WTC11 (cell line): ENCODE data around the gene HPN. TPM values are rescaled to one million over a fixed set of nuclear protein-coding genes. Genes with fewer than 3 reads are reported as not detected.
A peak's percentile ranks its signal among the peaks of the same experiment; 100 is the strongest.

Experiments
- ATAC-seq: fragments of 200-7000 bp; cut with Tn5 transposase; 2 replicates; pipeline ENCODE4 v1.10.0; 2021; ENCODE audit warnings: mild to moderate bottlenecking, moderate library complexity
- CTCF ChIA-PET: fragments of 300-600 bp; sonication (Branson Sonifier 250); formaldehyde crosslinking; loops from one replicate; lab custom pipeline; 2021; ENCODE audit warnings: antibody characterized with exemption; lab: Charles Lee
- POLR2A ChIA-PET: fragments of 350-600 bp; sonication (Branson Sonifier 250); formaldehyde crosslinking; loops from one replicate; lab custom pipeline; 2021; ENCODE audit warnings: antibody characterized with exemption; lab: Charles Lee
- DNase-seq: peaks from one replicate; pipeline ENCODE4 v3.0.0; 2021; ENCODE audit warnings: low spot score
- H3K27ac Mint-ChIP-seq: 2 replicates; pipeline ENCODE4 v1.8.0; 2021; ENCODE audit warnings: mixed read lengths
- H3K27me3 Mint-ChIP-seq: 2 replicates; pipeline ENCODE4 v1.8.0; 2021; ENCODE audit warnings: low read depth, mild to moderate bottlenecking, moderate library complexity, mixed read lengths
- H3K36me3 Mint-ChIP-seq: 2 replicates; pipeline ENCODE4 v1.8.0; 2021; ENCODE audit warnings: mixed read lengths
- H3K4me1 Mint-ChIP-seq: 2 replicates; pipeline ENCODE4 v1.8.0; 2022; ENCODE audit warnings: mixed read lengths
- H3K4me3 Mint-ChIP-seq: 2 replicates; pipeline ENCODE4 v1.8.0; 2021; ENCODE audit warnings: mild to moderate bottlenecking, moderate library complexity, mixed read lengths
- H3K9me3 Mint-ChIP-seq: 2 replicates; pipeline ENCODE4 v1.8.0; 2021; ENCODE audit warnings: mixed read lengths
- ATF1 ChIP-seq: sonication (generic); formaldehyde crosslinking; IDR thresholded peaks from 2 replicates; pipeline ENCODE4 v1.8.1; 2023; ENCODE audit warnings: mild to moderate bottlenecking, moderate library complexity, missing genetic modification reagents
- ELF4 ChIP-seq: sonication (generic); formaldehyde crosslinking; IDR thresholded peaks from 2 replicates; pipeline ENCODE4 v1.8.1; 2022; ENCODE audit warnings: low read depth, mild to moderate bottlenecking, moderate library complexity, missing genetic modification reagents
- ESRRA ChIP-seq: sonication (generic); formaldehyde crosslinking; IDR thresholded peaks from 2 replicates; pipeline ENCODE4 v1.8.1; 2022; ENCODE audit warnings: mild to moderate bottlenecking, missing genetic modification reagents, borderline replicate concordance
- FOXJ3 ChIP-seq: sonication (generic); formaldehyde crosslinking; IDR thresholded peaks from 2 replicates; pipeline ENCODE4 v1.9.0; 2021; ENCODE audit warnings: missing genetic modification reagents, mild to moderate bottlenecking, borderline replicate concordance
- GRHL2 ChIP-seq: fragments of 250-450 bp; sonication (Bioruptor Pico); IDR thresholded peaks from 2 replicates; pipeline ENCODE4 v1.8.0; 2022; ENCODE audit warnings: mild to moderate bottlenecking, moderate library complexity; ENCODE audit not compliant: insufficient replicate concordance, severe bottlenecking
- GTF2I ChIP-seq: fragments of 250-450 bp; sonication (Bioruptor Pico); conservative IDR thresholded peaks from 2 replicates; pipeline ENCODE4 v1.4.0; 2021; ENCODE audit warnings: mild to moderate bottlenecking
- PRRX2 ChIP-seq: fragments of 250-450 bp; sonication (Bioruptor Pico); IDR thresholded peaks from 2 replicates; pipeline ENCODE4 v1.8.0; 2021; ENCODE audit warnings: mild to moderate bottlenecking
- ZNF121 ChIP-seq: sonication (generic); formaldehyde crosslinking; IDR thresholded peaks from 2 replicates; pipeline ENCODE4 v1.8.0; 2023; ENCODE audit warnings: missing genetic modification reagents
- total RNA-seq: library from RNA; stranded (reverse); gene quantifications from 3 replicates; pipeline ENCODE4 v1.2.3, GENCODE V29; 2021
- TF ChIP-seq, protein P1 (sequence below): sonication (generic); formaldehyde crosslinking; IDR thresholded peaks from 2 replicates; pipeline ENCODE4 v1.8.0; 2023; ENCODE audit warnings: mild to moderate bottlenecking, missing genetic modification reagents
- TF ChIP-seq, protein P2 (sequence below): sonication (generic); formaldehyde crosslinking; IDR thresholded peaks from 2 replicates; pipeline ENCODE4 v1.8.0; 2022; ENCODE audit warnings: mild to moderate bottlenecking, missing genetic modification reagents
- TF ChIP-seq, protein P3 (sequence below): fragments of 250-450 bp; sonication (Bioruptor Pico); IDR thresholded peaks from 2 replicates; pipeline ENCODE4 v1.8.0; 2021; ENCODE audit warnings: mild to moderate bottlenecking
- TF ChIP-seq, protein P4 (sequence below): sonication (generic); formaldehyde crosslinking; IDR thresholded peaks from 2 replicates; pipeline ENCODE4 v1.8.0; 2022; ENCODE audit warnings: mild to moderate bottlenecking, missing genetic modification reagents
- TF ChIP-seq, protein P5 (sequence below): sonication (generic); formaldehyde crosslinking; IDR thresholded peaks from 2 replicates; pipeline ENCODE4 v1.8.0; 2023; ENCODE audit warnings: missing genetic modification reagents

Gene HPN
- total RNA-seq, 1 experiment from 2014 or later, result 20.8 TPM

DNA sequence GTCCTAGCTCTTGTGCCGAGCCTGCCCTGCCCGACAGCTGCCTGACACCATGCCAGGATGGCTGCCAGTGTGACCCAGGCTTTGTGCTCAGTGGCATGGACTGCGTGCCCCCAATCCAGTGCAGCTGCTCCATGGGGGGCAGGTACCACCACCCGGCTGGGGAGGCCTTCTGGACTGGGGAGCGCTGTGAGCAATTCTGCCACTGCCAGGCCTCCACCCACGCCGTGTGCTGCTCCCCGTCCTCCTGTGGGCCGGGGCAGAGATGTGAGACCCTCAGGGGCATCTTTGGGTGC, 64.7 kb downstream of the HPN start (continued):
- TF ChIP-seq, protein P1, sequence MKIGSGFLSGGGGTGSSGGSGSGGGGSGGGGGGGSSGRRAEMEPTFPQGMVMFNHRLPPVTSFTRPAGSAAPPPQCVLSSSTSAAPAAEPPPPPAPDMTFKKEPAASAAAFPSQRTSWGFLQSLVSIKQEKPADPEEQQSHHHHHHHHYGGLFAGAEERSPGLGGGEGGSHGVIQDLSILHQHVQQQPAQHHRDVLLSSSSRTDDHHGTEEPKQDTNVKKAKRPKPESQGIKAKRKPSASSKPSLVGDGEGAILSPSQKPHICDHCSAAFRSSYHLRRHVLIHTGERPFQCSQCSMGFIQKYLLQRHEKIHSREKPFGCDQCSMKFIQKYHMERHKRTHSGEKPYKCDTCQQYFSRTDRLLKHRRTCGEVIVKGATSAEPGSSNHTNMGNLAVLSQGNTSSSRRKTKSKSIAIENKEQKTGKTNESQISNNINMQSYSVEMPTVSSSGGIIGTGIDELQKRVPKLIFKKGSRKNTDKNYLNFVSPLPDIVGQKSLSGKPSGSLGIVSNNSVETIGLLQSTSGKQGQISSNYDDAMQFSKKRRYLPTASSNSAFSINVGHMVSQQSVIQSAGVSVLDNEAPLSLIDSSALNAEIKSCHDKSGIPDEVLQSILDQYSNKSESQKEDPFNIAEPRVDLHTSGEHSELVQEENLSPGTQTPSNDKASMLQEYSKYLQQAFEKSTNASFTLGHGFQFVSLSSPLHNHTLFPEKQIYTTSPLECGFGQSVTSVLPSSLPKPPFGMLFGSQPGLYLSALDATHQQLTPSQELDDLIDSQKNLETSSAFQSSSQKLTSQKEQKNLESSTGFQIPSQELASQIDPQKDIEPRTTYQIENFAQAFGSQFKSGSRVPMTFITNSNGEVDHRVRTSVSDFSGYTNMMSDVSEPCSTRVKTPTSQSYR, result no peak
- TF ChIP-seq, protein P2, sequence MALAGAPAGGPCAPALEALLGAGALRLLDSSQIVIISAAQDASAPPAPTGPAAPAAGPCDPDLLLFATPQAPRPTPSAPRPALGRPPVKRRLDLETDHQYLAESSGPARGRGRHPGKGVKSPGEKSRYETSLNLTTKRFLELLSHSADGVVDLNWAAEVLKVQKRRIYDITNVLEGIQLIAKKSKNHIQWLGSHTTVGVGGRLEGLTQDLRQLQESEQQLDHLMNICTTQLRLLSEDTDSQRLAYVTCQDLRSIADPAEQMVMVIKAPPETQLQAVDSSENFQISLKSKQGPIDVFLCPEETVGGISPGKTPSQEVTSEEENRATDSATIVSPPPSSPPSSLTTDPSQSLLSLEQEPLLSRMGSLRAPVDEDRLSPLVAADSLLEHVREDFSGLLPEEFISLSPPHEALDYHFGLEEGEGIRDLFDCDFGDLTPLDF, result no peak
- no peak for TF ChIP-seq ZNF121 (CRISPR knock-in tag)

DNA sequence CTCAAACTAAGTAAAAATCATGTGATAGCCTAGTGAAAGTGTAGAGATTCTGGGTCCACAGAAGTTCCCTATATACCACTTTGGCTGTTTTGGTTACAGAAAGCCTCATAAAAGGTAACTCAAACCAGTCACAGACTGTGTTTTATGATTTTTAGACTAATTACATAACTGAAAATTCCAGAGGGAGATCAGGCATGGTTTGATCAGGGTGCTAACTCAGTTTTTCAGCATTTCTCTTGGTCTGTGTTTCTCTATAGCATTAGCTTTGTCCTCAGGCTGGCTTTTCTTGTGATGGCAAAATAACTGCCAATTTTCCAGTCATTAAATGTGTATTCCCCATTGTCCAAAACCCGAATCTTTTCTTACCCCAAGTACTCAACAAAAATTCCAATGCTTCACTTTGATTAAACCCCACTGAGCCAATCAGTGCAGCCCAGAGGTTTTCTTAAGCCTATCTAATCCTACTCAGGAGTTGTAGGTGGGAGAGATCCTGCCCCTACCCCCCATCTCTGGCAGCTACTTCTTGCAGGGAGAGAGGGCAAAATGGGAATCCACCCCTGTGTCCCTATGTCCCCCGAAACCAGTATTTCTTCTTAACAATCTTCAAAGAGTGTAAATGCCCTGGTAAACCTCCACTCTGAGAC, 65.5 kb downstream of the HPN start:
- H3K27me3 Mint-ChIP-seq, result no peaks in the 10 kb centered on the region
- H3K9me3 Mint-ChIP-seq, result peaks cover 8% of the 10 kb centered on the region; the same call in 1 of the 2 replicates
- H3K27ac Mint-ChIP-seq, result no peak overlapping the region
- ChIA-PET POLR2A (no interaction called here), CTCF (interaction anchor here (0.7 to 1.1 kb wide), 2 partner anchors 8 to 28 kb away, joined by 3 read pairs; partner anchors contain the start of gene LGI4)
- no peak overlapping the region for H3K4me3 Mint-ChIP-seq
- H3K36me3 Mint-ChIP-seq, result 0 out of 2 replicates have a peak, but pooled peaks cover 3% of the 10 kb centered on the region
- ATAC-seq (no peak), DNase-seq (no peak)
- H3K4me1 Mint-ChIP-seq, result peaks cover 11% of the 10 kb centered on the region
- TF ChIP-seq, protein P3, sequence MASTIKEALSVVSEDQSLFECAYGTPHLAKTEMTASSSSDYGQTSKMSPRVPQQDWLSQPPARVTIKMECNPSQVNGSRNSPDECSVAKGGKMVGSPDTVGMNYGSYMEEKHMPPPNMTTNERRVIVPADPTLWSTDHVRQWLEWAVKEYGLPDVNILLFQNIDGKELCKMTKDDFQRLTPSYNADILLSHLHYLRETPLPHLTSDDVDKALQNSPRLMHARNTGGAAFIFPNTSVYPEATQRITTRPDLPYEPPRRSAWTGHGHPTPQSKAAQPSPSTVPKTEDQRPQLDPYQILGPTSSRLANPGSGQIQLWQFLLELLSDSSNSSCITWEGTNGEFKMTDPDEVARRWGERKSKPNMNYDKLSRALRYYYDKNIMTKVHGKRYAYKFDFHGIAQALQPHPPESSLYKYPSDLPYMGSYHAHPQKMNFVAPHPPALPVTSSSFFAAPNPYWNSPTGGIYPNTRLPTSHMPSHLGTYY (CRISPR knock-in tag), result no peak
- TF ChIP-seq GTF2I, result peak; percentile 82
- no peak for TF ChIP-seq FOXJ3
- TF ChIP-seq GRHL2 (CRISPR knock-in tag), result no peak
- TF ChIP-seq, protein P4, sequence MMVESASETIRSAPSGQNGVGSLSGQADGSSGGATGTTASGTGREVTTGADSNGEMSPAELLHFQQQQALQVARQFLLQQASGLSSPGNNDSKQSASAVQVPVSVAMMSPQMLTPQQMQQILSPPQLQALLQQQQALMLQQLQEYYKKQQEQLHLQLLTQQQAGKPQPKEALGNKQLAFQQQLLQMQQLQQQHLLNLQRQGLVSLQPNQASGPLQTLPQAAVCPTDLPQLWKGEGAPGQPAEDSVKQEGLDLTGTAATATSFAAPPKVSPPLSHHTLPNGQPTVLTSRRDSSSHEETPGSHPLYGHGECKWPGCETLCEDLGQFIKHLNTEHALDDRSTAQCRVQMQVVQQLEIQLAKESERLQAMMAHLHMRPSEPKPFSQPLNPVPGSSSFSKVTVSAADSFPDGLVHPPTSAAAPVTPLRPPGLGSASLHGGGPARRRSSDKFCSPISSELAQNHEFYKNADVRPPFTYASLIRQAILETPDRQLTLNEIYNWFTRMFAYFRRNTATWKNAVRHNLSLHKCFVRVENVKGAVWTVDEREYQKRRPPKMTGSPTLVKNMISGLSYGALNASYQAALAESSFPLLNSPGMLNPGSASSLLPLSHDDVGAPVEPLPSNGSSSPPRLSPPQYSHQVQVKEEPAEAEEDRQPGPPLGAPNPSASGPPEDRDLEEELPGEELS (CRISPR knock-in tag), result no peak
- no peak for TF ChIP-seq ELF4 (CRISPR knock-in tag)

DNA sequence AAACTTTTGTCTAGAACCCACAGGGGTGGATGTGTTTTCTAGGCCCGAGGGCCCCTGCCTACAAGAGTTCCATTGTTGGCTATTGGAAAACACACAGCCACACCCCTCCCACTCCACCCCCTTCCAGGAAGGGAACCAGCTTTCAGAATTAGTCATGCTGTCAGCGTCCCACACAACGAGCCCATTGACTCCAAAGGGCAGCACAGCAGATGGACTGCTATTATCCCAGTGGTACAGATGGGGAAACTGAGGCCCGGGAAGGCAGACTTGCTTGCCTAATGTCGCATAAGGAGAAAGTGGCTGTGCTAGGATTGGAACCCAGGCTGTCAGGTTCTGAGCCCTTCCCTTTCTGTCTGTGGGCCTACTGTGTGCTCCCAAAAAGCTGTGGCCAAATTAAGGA, 66.0 kb downstream of the HPN start:
- TF ChIP-seq ESRRA (no peak), ATF1 (CRISPR knock-in tag) (no peak), PRRX2 (CRISPR knock-in tag) (no peak)
- TF ChIP-seq, protein P5, sequence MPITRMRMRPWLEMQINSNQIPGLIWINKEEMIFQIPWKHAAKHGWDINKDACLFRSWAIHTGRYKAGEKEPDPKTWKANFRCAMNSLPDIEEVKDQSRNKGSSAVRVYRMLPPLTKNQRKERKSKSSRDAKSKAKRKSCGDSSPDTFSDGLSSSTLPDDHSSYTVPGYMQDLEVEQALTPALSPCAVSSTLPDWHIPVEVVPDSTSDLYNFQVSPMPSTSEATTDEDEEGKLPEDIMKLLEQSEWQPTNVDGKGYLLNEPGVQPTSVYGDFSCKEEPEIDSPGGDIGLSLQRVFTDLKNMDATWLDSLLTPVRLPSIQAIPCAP (CRISPR knock-in tag), result no peak
- ATAC-seq, result no peak
- Mint-ChIP-seq H3K27ac (no peak overlapping the region), H3K27me3 (no peaks in the 10 kb centered on the region), H3K4me3 (no peak overlapping the region), H3K36me3 (0 out of 2 replicates have a peak, but pooled peaks cover 3% of the 10 kb centered on the region), H3K9me3 (peaks cover 8% of the 10 kb centered on the region; the same call in 1 of the 2 replicates), H3K4me1 (peaks cover 13% of the 10 kb centered on the region)
- POLR2A ChIA-PET, result no interaction called here
- DNase-seq, result no peak
- CTCF ChIA-PET, result interaction anchor here (0.7 to 1.1 kb wide), 2 partner anchors 16 to 28 kb away, joined by 3 to 4 read pairs; partner anchors contain the start of gene LGI4
